Measurements from ENCODE around the gene RAB11FIP4. TPM values are rescaled to one million over a fixed set of nuclear protein-coding genes. Genes with fewer than 3 reads are reported as not detected.

Gene RAB11FIP4
- total and polyA plus RNA-seq, 9 of the 15 experiments (the other 6 are each of a cell fraction or from before 2014, with no cell fraction given): 0.62 to 16.6 (median 8.9) TPM

DNA sequence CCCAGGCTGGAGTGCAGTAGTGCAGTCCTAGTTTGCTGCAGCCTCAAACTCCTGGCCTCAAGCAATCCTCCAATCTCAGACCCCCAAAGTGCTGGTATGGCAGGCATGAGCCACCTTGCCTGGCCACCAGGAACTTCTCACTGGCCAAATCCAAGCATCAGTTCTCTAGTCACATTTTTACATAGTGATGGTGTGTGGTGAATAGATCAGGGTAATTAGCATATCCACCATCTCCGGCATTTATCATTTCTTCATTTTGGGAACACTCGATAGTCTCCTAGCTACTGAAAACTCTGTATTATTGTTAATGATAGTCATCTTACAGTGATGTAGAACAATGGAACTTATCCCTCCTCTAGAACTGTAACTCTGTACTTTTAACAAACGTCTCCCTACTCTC, 58.3 kb downstream of the RAB11FIP4 start (continued):
- TF ChIP-seq ZBTB17 (CRISPR knock-in tag; IDR thresholded peaks at IDR 0.05): no peak
- no peak for TF ChIP-seq NRF1 (conservative IDR thresholded peaks at IDR 0.05 in 1 of 2, IDR thresholded peaks at IDR 0.05 in 1 of 2)
- TF ChIP-seq, protein P1, sequence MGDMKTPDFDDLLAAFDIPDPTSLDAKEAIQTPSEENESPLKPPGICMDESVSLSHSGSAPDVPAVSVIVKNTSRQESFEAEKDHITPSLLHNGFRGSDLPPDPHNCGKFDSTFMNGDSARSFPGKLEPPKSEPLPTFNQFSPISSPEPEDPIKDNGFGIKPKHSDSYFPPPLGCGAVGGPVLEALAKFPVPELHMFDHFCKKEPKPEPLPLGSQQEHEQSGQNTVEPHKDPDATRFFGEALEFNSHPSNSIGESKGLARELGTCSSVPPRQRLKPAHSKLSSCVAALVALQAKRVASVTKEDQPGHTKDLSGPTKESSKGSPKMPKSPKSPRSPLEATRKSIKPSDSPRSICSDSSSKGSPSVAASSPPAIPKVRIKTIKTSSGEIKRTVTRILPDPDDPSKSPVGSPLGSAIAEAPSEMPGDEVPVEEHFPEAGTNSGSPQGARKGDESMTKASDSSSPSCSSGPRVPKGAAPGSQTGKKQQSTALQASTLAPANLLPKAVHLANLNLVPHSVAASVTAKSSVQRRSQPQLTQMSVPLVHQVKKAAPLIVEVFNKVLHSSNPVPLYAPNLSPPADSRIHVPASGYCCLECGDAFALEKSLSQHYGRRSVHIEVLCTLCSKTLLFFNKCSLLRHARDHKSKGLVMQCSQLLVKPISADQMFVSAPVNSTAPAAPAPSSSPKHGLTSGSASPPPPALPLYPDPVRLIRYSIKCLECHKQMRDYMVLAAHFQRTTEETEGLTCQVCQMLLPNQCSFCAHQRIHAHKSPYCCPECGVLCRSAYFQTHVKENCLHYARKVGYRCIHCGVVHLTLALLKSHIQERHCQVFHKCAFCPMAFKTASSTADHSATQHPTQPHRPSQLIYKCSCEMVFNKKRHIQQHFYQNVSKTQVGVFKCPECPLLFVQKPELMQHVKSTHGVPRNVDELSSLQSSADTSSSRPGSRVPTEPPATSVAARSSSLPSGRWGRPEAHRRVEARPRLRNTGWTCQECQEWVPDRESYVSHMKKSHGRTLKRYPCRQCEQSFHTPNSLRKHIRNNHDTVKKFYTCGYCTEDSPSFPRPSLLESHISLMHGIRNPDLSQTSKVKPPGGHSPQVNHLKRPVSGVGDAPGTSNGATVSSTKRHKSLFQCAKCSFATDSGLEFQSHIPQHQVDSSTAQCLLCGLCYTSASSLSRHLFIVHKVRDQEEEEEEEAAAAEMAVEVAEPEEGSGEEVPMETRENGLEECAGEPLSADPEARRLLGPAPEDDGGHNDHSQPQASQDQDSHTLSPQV (IDR thresholded peaks at IDR 0.05): no peak
- TF ChIP-seq, protein P2, sequence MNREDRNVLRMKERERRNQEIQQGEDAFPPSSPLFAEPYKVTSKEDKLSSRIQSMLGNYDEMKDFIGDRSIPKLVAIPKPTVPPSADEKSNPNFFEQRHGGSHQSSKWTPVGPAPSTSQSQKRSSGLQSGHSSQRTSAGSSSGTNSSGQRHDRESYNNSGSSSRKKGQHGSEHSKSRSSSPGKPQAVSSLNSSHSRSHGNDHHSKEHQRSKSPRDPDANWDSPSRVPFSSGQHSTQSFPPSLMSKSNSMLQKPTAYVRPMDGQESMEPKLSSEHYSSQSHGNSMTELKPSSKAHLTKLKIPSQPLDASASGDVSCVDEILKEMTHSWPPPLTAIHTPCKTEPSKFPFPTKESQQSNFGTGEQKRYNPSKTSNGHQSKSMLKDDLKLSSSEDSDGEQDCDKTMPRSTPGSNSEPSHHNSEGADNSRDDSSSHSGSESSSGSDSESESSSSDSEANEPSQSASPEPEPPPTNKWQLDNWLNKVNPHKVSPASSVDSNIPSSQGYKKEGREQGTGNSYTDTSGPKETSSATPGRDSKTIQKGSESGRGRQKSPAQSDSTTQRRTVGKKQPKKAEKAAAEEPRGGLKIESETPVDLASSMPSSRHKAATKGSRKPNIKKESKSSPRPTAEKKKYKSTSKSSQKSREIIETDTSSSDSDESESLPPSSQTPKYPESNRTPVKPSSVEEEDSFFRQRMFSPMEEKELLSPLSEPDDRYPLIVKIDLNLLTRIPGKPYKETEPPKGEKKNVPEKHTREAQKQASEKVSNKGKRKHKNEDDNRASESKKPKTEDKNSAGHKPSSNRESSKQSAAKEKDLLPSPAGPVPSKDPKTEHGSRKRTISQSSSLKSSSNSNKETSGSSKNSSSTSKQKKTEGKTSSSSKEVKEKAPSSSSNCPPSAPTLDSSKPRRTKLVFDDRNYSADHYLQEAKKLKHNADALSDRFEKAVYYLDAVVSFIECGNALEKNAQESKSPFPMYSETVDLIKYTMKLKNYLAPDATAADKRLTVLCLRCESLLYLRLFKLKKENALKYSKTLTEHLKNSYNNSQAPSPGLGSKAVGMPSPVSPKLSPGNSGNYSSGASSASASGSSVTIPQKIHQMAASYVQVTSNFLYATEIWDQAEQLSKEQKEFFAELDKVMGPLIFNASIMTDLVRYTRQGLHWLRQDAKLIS (CRISPR knock-in tag; IDR thresholded peaks at IDR 0.05): no peak
- TF ChIP-seq, protein P3, sequence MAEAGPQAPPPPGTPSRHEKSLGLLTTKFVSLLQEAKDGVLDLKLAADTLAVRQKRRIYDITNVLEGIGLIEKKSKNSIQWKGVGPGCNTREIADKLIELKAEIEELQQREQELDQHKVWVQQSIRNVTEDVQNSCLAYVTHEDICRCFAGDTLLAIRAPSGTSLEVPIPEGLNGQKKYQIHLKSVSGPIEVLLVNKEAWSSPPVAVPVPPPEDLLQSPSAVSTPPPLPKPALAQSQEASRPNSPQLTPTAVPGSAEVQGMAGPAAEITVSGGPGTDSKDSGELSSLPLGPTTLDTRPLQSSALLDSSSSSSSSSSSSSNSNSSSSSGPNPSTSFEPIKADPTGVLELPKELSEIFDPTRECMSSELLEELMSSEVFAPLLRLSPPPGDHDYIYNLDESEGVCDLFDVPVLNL (CRISPR knock-in tag; IDR thresholded peaks at IDR 0.05; ENCODE audit: low read depth): no peak
- TF ChIP-seq BRCA1 (IDR thresholded peaks at IDR 0.05): no peak
- no peak for TF ChIP-seq BRCA1 (CRISPR knock-in tag; IDR thresholded peaks at IDR 0.05)
- no peak for TF ChIP-seq ZNF79 (CRISPR knock-in tag; IDR thresholded peaks at IDR 0.05; ENCODE audit: low read depth)
- TF ChIP-seq EGR1 (conservative IDR thresholded peaks at IDR 0.05): no peak

Data from K562 (cell line).